Activated T-helper 2 cell treated with anti-CD3 and anti-CD28 coated beads, Interferon-gamma antibody, Interleukin-2, Interleukin-4, amounts not matched to agents 10 μg/mL and 5 μg/mL and 100 μg/mL, durations not matched to agents 14 hours and 24 hours and 36 hours (primary cell): ENCODE data around the gene ASTL. TPM values are rescaled to one million over a fixed set of nuclear protein-coding genes. Genes with fewer than 3 reads are reported as not detected.
"Not testable (repeated sequence)": the region's sequence is repeated elsewhere in the genome, so short reads cannot be mapped to it uniquely, and the experiment has no call there.

ENCODE experiments used
- DNase-seq: peaks from one replicate; pipeline ENCODE4 v3.0.0; 2021; ENCODE audit warnings: low spot score
- H3K27ac Mint-ChIP-seq: one replicate; pipeline ENCODE4 v1.8.0; 2021; ENCODE audit warnings: mixed read lengths
- H3K27me3 Mint-ChIP-seq: one replicate; pipeline ENCODE4 v1.8.0; 2021; ENCODE audit warnings: low read depth, mixed read lengths
- H3K36me3 Mint-ChIP-seq: one replicate; pipeline ENCODE4 v1.8.0; 2021; ENCODE audit warnings: low read depth, mixed read lengths
- H3K4me1 Mint-ChIP-seq: one replicate; pipeline ENCODE4 v1.8.0; 2021; ENCODE audit warnings: low read depth, mixed read lengths
- H3K4me3 Mint-ChIP-seq: one replicate; pipeline ENCODE4 v1.8.0; 2021; ENCODE audit warnings: low read depth, mild to moderate bottlenecking, moderate library complexity, mixed read lengths
- H3K9me3 Mint-ChIP-seq: one replicate; pipeline ENCODE4 v1.8.0; 2021; ENCODE audit warnings: mixed read lengths
- intact Hi-C: fragments of 100-400 bp; cut with micrococcal nuclease; formaldehyde crosslinking; loops from one replicate; pipeline ENCODE4 v1.15.1; 2023
- total RNA-seq: library from RNA; stranded (reverse); gene quantifications from 2 replicates; pipeline ENCODE4 v1.2.3, GENCODE V29; 2022

The ASTL gene
- total RNA-seq, 1 donor from 2014 or later = 1.3 TPM

DNA sequence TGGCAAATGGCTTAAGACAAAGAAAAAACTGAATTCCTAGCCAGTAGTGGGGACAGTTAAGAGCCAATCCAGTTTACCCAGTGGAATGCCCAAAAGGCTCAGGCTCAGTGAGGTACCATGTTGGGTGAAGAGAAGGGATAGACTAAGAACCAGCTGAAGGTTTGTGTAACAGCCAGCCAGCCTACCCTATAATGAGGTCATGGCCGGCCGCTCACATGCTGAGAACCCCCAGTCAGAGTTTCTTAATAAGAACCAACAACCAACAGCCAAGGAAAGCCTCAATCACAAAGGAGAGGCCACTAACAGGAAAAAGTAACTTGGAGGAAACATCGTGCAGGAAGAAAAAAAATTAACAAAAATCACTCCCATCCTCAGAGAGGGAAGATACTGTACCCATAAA is 32.3 kb upstream of the ASTL start:
- Mint-ChIP-seq H3K4me3 (no peak overlapping the region), H3K27me3 (no peaks in the 10 kb centered on the region), H3K9me3 (peaks cover 6% of the 10 kb centered on the region), H3K4me1 (peaks cover 33% of the 10 kb centered on the region), H3K27ac (no peak overlapping the region), H3K36me3 (peaks cover 6% of the 10 kb centered on the region)
- DNase-seq = no peak
- intact Hi-C loops = loop anchor here (10.0 kb wide), 1 partner anchor 146 kb away; no protein-coding TSS in a partner anchor

DNA sequence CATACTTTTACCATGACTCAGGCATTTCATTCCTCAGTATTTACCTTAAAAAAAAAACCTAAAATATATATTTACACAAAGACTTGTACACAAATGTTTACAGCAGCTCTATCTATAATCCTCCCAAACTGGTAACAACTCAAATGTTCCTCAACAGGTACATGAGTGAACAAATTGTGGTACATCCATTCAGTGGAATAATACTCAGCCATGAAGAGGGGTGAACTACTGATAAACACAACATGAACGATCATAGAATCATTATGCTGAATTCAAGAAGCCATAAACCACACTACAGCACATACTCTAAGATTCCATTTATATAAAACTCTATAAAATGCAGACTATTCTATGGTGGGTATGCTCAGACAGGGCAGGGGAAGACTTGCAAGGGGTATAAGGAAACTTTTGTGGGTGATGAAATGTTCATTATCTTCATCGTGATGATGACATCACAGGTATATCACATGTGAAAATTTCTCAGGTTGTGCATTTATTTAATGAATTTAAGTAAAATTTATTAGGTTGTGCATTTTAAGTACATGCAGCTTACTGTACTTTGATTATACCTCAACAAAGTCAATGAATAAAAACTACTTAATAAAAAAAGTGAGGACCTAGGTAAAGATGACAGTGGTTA is 31.7 kb upstream of the ASTL start:
- Mint-ChIP-seq H3K9me3 (peaks cover 6% of the 10 kb centered on the region), H3K4me1 (peaks cover 34% of the 10 kb centered on the region), H3K27me3 (no peaks in the 10 kb centered on the region), H3K36me3 (peaks cover 6% of the 10 kb centered on the region), H3K4me3 (no peak overlapping the region), H3K27ac (no peak overlapping the region)
- intact Hi-C loops = loop anchor here (10.0 kb wide), 1 partner anchor 145 kb away; no protein-coding TSS in a partner anchor
- DNase-seq = no peak

DNA sequence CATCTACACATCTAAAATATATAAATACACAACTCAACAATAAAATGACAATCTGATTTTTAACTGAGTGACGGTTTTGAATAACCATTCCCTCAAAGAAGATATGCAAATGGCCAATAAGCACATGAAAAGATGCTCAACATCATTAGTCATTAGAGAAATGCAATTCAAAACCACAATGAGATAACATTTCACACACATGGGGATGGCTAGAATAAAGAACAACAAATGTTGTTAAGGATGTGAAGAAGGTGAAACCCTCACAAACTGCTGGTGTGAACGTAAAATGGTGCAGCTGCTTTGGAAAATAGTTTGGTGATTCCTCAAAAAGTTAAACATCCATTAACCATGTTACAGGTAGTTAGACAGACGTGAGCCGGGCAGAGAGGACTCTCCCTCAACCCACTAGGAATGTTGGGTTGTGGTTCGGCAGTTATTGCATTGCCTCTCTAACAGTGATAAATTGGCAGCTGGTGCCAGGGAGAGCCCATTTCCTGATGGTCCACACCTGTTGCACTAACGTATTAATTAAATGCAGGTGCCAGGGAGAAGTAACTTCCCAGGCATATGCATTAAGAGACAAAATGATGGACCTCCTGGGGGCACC is 29.2 kb upstream of the ASTL start:
- intact Hi-C loops = no loop called here
- H3K9me3 Mint-ChIP-seq = peaks cover 6% of the 10 kb centered on the region
- H3K4me1 Mint-ChIP-seq = peaks cover 44% of the 10 kb centered on the region
- no peaks in the 10 kb centered on the region for H3K27me3 Mint-ChIP-seq
- peak overlapping the region; percentile 71 for H3K27ac Mint-ChIP-seq
- H3K36me3 Mint-ChIP-seq = peaks cover 6% of the 10 kb centered on the region
- no peak overlapping the region for H3K4me3 Mint-ChIP-seq
- DNase-seq = no peak

DNA sequence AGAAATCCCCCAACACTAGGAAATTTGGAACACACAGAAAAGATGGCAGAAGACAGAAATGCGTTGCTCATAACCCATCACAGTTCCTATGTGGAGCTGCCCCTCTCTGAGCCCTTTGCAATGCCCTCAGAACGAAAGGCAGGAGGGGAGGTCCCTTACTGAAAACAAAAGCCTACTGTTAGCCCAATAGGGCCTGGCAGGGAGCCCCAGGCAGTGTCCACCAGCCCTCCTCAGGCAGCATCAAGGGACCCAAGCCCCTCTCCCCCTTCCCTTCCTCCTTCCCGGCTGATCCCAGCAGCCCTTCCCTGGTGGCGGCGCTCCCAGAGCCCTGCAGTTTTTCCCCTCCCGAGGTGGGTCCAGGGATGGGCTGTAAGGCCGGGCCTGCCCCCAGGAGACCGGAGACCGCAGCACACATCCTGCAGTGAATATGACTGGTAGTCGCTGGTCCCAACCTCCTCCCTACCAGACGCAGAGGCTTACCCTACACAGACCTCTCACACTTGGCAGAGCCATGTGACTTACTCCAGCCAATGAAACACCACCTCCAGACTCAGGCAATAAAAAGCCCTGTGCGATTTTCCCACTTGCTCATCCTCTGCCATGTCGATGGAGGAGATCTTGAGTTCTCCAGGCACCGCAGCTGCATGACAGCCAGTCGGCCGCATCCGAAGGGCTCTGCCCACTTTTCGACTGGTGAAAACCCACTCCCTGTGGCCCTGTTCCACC is 26.3 kb upstream of the ASTL start:
- DNase-seq = peak; percentile 66
- intact Hi-C loops = loop anchor here (1.0 kb wide), 1 partner anchor 18 kb away; no protein-coding TSS in a partner anchor
- H3K9me3 Mint-ChIP-seq = peaks cover 14% of the 10 kb centered on the region
- H3K27ac Mint-ChIP-seq = peak overlapping the region; percentile 99
- H3K4me1 Mint-ChIP-seq = peaks cover 60% of the 10 kb centered on the region
- H3K27me3 Mint-ChIP-seq = no peaks in the 10 kb centered on the region
- H3K36me3 Mint-ChIP-seq = peaks cover 14% of the 10 kb centered on the region
- peak overlapping the region; percentile 83 for H3K4me3 Mint-ChIP-seq

DNA sequence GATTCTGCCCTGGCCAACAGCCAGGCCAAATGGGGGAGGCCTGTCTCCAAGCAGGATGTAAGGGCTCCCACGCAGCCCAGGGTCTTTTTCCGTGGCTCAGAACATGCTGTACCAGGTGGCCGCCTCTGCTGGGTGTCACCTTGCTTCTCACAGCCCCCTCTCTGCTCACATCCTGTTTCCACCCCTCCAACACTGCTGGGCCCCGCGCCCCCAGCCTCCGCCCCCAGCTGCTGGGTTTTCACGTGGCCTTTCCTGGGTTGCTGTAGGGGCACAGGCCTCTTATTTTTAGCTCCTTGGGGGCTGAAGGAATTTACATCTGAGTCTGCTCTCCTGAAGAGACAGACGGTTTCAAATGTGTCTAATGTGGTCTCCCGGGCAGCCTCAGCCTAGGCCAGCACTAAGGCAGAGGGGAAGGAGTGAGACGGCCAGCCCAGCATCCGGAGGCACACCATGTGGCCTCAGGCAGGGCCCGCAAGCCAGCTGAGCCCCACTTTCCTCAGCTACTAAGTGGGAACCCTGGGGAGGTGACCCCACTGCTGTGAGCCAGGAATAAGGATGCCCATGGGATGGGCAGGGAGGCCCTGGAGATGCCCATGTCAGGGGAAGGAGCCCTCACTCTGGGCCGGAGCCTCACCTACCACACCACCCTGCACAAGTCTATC is 25.6 kb upstream of the ASTL start:
- no peaks in the 10 kb centered on the region for H3K27me3 Mint-ChIP-seq
- H3K27ac Mint-ChIP-seq = peak overlapping the region; percentile 99
- peaks cover 9% of the 10 kb centered on the region for H3K9me3 Mint-ChIP-seq
- H3K4me1 Mint-ChIP-seq = peaks cover 64% of the 10 kb centered on the region
- DNase-seq = peak; percentile 43
- peak overlapping the region; percentile 83 for H3K4me3 Mint-ChIP-seq
- intact Hi-C loops = loop anchor here (1.0 kb wide), 1 partner anchor 18 kb away; no protein-coding TSS in a partner anchor
- peaks cover 9% of the 10 kb centered on the region for H3K36me3 Mint-ChIP-seq

GRCh38 chr2:96163415-96163767 is 25.1 kb upstream of the ASTL start:
- Mint-ChIP-seq H3K9me3 (peaks cover 8% of the 10 kb centered on the region), H3K27ac (peak overlapping the region; percentile 99), H3K27me3 (no peaks in the 10 kb centered on the region), H3K4me3 (peak overlapping the region; percentile 83), H3K4me1 (peaks cover 64% of the 10 kb centered on the region), H3K36me3 (peaks cover 8% of the 10 kb centered on the region)
- intact Hi-C loops = no loop called here
- no peak for DNase-seq

DNA sequence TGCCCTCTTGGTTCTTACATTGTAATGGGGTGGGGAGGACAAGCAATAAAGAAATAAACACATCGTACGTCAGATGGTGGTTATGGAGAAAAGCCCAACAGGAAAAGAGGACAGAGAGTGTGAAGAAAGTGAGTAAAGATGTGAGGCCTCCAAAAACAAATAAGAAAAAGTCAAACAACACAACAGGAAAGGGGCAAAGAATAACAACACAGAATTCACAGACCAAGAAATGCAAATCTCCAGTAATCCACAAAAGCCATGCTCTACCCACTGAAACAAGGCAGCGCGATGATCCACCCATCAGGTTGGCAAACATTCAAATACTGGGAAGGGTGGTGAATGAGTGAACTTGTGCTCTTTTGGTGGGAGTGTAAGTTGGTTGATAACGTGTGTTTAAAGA is 23.6 kb upstream of the ASTL start:
- Mint-ChIP-seq H3K4me1 (peaks cover 68% of the 10 kb centered on the region), H3K9me3 (peaks cover 8% of the 10 kb centered on the region), H3K36me3 (peaks cover 8% of the 10 kb centered on the region), H3K4me3 (no peak overlapping the region), H3K27ac (peak overlapping the region; percentile 99), H3K27me3 (no peaks in the 10 kb centered on the region)
- DNase-seq = no peak
- intact Hi-C loops = no loop called here

GRCh38 chr2:96160366-96160765 is 22.1 kb upstream of the ASTL start:
- DNase-seq, intact Hi-C loops, H3K4me3 Mint-ChIP-seq, H3K9me3 Mint-ChIP-seq, H3K27me3 Mint-ChIP-seq, H3K36me3 Mint-ChIP-seq, H3K27ac Mint-ChIP-seq: not testable (repeated sequence)
- peaks cover 78% of the 10 kb centered on the region for H3K4me1 Mint-ChIP-seq

- Mint-ChIP-seq H3K27me3 (no peaks in the 10 kb centered on the region), H3K27ac (peak overlapping the region; percentile 93), H3K4me3 (peak overlapping the region; percentile 60), H3K4me1 (peaks cover 74% of the 10 kb centered on the region), H3K9me3 (peaks cover 8% of the 10 kb centered on the region), H3K36me3 (peaks cover 8% of the 10 kb centered on the region)
- intact Hi-C loops = no loop called here
- DNase-seq = peak; percentile 12
Measured at GRCh38 chr2:96159084-96159830, 21.0 kb upstream of the ASTL start.

DNA sequence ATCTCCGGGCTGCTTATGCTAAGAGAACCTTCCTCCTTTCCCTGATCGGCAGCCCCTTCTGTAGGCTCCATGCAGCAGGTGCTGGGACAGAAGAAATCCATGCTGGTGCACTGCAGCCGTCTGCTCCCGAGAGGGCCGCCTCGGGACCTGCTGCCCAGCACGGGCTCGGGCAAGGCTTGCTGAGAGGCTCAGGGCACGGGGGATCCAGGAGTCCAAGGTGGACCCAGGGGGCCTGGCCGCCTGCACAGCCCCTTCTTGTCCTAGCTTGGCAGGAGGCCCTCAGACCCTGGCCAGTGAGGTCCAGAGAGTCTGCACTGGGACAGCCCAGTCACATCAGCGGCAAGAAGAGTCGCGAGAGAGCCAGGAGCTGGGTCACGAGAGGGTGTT is 20.2 kb upstream of the ASTL start:
- Mint-ChIP-seq H3K9me3 (peaks cover 8% of the 10 kb centered on the region), H3K27ac (peak overlapping the region; percentile 93), H3K36me3 (peaks cover 8% of the 10 kb centered on the region), H3K4me1 (peaks cover 67% of the 10 kb centered on the region), H3K27me3 (no peaks in the 10 kb centered on the region), H3K4me3 (peak overlapping the region; percentile 60)
- intact Hi-C loops = no loop called here
- peak; percentile 8 for DNase-seq

DNA sequence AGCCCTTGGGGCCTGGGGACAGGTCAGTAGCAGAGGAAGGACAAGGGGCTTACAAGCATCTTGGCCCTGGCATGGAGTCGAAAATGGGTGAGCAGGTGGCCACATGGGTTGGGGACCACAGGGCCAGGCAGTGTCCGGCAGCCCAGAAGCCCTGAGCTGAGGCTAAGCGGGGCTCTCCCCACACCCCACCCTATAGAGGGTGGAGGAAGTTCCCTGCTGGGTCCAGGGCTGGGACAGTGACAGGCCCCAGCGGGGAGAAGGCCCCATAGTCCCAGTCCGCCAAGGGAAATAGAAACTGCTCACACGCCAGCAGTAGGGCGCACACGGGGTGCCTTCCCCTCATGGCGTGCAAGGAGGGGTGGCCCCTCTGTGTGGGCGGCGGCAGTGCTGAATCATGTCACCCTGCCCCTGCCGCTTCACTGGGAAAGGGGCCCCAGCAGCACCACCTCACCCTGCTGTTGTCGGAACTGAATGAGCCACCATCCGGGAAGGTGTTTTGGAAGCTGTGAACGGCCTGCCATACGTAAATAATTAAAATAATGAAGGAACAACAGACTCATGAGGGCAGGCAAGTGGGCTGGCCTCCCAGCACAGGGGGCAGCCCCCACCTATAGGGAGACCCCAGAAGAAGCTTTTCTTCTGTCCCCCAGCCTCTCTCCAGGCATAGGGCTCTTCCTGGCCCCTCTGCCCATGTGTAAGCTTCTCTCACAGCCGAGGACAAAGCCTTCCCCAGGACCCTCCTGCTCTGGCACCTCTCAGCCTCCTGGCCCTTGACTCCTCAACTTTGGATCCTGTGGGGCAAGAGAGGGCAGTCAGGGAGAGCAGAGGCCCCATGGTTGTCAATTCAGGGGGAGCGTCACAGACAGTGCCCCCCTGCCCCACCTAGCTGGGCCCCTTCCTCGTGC is 19.6 kb upstream of the ASTL start:
- H3K27ac Mint-ChIP-seq = peak overlapping the region; percentile 93
- peak overlapping the region; percentile 60 for H3K4me3 Mint-ChIP-seq
- peaks cover 8% of the 10 kb centered on the region for H3K9me3 Mint-ChIP-seq
- intact Hi-C loops = loop anchor here (1.0 kb wide), 1 partner anchor 10 kb away; no protein-coding TSS in a partner anchor
- DNase-seq = peak; percentile 68
- peaks cover 65% of the 10 kb centered on the region for H3K4me1 Mint-ChIP-seq
- peaks cover 8% of the 10 kb centered on the region for H3K36me3 Mint-ChIP-seq
- H3K27me3 Mint-ChIP-seq = no peaks in the 10 kb centered on the region
